ENCODE data around the gene STOML1.

Gene STOML1, protein sequence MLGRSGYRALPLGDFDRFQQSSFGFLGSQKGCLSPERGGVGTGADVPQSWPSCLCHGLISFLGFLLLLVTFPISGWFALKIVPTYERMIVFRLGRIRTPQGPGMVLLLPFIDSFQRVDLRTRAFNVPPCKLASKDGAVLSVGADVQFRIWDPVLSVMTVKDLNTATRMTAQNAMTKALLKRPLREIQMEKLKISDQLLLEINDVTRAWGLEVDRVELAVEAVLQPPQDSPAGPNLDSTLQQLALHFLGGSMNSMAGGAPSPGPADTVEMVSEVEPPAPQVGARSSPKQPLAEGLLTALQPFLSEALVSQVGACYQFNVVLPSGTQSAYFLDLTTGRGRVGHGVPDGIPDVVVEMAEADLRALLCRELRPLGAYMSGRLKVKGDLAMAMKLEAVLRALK

DNA sequence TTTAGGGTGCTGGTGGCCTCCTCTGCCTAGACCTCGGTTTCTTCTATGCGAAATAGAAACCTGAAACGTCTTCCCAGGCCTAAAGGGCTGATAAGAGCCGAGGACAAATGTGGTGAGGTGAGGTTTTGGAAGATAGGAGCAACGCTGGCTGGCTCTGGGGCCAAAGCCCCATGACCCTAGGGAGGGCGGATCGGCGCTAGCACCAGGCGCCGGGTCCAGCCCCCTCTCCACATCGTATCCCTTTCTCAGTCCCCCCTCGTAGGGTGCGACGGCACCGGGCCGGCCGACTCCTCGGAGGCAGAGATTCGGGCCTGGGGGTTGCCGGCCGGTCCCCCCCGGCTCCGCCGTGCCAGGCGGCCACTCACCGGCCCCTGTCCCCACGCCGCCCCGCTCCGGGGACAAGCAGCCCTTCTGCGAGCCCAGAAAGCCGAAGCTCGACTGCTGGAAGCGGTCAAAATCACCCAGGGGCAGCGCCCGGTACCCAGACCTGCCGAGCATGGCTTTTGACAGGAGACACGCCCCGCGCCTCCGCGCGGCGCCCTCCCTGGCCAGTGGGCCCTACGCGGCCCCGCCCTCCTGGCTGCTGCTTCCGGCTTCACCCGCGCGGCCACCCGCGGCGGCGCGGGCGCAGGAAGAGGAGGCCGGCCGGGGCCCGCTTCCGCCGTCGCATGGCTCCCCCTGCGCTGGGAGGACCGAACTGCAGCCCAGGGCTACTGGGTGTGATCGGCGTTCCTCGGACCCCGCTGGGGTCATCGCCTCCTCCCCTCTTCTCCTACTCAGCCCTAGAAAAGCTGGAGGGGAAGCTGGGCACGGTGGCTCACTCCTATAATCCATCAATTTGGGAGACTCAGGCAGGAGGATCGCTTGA, at the start of gene STOML1:
STOML1 (minus strand) TSS at position 570 of the 868 bp plus-strand sequence; CDS start at position 498, 72 bp downstream.
- DNase-seq (ENCODE audit: low read depth in 3 of 3, low spot score in 1 of 3), result peak; percentile 80 to 99 (median 85)

DNA sequence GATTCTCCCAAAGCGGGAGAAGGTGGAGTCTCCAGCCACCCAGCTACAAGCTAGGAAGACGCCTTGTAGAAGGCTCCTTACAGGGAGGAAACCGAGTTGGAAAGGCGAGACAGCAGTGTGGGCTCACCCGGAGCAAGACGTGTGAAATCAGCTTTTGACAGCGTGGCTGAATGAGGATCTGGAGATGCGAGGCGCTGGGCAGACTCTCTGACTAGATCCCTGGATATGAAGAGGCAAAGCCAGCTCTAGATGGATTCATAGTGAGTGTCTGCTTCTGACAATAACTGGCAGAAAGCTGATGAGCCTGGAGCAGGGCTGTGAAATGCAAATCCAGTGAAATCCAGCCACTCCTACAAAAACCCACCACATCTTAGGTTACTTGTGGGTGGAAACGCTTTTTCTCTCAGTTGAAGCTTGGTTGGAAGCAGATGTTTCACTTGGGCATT, 49.2 kb upstream of the STOML1 start:
- DNase-seq (ENCODE audit: low read depth in 3 of 3, low spot score in 1 of 3), result no peak

DNA sequence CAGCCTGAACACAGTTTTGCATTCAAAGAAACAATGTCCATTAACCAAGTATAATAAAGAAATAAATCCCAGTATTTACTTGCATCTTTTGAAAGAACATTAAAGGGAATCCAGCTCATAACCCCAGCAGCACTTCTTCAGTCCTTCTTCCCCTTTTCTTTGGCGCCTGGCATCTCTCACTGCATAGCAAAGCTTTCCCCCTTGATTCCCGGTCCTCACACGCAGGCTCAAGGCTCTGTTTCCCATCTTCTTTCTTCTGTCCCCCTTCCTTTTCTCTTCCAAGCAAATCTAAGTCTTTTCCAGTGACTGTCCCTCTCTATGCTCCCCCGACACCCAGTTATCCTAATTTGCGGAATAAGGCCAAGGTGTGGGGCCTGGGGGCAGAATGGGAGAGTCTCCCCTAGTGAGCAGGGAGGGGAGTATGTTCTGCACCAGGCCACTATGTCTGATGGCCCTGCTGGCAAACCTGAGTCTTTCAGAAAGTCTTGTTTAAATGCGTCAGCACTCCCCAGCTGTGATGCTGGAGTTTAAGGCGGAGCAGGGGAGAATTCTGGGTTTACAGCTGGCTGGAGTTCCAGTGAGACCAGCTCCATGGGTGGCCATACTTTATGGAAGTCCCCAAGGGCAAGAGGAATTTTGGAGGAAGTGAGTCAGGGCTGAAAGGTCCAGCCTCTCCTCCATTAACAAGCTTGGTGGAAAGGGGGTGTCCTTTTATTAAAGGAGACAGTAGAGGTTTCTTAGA, 48.2 kb upstream of the STOML1 start:
- DNase-seq (ENCODE audit: low read depth in 3 of 3, low spot score in 1 of 3), result no peak

DNA sequence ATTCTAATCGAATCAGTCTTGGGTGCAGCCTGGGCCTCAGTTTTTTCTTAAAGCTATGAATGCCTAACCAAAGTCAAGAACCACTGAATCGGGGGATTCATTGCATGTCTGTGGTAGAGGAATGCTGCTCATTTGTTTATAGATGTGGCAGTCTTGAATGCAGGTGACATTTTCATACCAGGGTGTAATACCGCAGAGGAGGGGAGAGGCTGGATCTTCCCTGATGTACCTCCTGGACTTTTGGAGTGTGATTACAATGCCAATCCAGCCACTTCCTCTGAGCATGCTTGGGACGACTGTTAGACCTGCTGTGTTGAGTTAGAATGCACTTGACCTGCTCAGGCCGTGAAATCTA, 47.5 kb upstream of the STOML1 start:
- DNase-seq (ENCODE audit: low read depth in 3 of 3, low spot score in 1 of 3), result no peak

DNA sequence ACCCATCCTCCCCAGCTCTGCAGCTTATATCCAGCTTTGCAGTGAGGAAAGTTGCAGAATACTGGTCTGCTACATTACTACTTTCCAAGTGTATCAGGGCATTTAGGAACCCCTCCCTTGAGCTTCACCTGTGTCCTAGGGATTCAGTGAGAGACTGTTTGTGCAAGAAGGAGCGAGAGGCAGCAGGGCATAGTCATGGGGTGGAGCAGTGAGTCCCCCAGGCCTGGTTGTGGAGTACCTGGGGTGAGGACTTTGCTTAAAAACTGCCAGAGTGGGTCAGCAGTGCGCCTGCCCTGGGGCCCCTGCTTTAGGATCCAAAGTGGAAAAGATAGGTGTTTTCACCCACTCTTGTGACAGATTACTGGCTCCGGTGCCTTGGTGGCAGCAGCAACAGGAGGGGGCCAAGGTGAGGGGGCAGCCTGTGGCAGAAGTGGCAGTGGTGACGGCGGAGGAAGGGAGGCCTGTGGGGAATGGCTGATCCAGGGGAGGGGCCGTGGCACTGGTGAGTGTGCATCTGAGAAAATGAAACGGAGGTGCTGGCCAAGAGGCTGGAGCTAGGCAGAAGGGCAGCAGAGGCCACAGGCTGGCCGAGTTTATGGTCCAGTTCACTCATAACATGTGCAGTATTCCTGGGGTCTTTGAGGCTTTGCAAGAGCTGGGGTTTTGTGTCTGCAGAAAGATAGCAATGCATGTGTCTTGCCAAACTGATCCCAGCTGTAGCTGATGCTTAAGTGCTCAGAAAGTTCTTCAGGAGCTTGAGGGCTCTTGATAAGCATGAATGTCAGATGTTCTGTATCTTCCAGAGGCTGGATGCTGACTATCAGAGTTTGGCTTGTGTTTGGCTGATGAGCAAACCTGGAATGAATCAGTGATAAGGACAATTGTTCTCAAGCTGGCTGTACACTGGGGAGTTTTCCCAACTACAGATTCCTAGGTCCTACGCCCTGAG, 46.9 kb upstream of the STOML1 start:
- DNase-seq (ENCODE audit: low read depth in 3 of 3, low spot score in 1 of 3), result no peak

DNA sequence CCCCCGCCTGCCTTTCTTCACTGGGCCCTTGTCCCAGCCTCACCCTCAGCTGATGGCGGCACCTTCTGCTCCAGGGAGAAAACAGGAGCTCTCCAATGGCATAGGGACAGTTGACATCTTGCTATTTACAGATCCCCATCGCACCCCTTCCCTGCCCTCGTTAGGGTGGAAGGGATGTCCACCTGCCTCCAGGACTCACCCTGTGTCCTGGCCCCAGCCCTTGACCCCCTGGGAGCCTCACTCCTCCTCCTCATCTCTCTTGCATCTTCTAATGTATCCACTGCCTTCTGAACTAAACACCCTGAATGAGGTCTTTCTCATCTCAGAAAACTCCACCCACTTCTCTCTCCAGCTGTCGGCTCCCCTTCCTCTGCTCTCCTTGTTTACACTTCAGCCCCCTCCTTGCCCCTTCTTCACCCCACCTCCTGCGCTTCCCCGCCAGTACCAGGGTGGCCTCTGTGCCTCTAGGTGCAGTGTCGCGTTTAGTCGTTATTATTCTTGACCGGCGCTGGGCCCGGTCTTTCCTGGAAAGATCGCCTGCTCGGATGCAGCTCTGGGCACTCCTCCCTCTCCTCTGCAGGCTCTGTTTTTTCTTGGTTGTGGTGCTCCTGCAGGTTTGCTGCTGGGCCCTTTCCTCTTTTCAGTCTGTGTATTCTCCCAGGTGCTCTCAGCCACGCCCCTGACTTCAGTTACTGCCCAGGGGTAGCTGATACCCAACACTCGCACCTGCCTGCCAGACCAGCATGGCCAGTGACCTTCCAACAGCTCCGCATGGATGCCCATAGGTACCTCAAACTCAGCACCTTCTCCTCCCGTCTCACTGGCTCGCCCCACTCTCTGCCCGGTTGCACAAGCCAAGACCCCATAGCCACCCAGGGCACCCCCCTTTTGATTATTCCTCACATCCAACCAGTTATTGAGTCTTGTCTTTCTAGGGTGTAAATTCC, 45.3 kb upstream of the STOML1 start:
- no peak for DNase-seq (ENCODE audit: low read depth in 3 of 3, low spot score in 1 of 3)

DNA sequence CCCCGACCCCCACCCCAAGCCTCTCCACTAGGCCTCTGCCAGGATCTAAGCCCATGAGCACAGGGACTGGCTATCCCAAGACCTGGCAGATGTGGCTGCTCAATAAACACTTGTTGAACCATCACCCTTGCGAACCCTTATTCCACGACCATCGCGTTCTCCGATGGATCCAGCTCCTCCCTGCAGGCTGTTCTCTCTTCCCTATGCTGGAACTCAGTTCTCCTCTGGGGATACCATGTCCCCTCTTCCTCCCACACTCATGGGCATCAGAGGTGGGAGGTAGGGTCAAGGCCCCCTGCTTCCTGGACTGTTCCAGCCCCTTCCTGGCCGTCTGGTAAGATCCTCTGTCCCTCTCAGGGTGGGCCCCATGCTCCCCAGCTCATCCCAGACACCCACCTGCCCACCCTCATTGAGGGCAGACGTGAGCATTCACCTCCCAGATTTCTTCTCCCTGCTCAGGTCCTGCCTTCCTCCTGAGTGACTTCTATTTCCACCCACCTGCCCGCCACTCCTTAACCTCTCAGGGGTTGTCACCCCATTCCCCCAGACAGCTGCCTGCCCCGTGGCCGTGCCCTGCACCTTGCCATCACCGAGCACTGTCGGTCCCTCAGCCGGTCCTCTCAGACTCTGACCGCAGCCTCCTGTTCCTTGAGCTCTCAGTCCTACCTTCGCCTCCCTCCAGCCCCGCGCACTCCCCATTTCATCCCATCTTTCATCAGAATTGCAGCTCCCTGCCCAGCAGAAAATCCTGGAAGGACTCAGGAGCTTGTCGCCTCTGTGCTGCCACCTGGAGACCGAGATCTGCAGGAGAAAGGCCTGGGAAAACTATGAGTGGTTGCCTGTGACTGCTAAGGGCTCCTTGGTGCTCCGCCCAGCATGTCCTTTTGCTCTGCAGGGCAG, 44.4 kb upstream of the STOML1 start:
- DNase-seq (ENCODE audit: low read depth in 3 of 3, low spot score in 1 of 3), result no peak

DNA sequence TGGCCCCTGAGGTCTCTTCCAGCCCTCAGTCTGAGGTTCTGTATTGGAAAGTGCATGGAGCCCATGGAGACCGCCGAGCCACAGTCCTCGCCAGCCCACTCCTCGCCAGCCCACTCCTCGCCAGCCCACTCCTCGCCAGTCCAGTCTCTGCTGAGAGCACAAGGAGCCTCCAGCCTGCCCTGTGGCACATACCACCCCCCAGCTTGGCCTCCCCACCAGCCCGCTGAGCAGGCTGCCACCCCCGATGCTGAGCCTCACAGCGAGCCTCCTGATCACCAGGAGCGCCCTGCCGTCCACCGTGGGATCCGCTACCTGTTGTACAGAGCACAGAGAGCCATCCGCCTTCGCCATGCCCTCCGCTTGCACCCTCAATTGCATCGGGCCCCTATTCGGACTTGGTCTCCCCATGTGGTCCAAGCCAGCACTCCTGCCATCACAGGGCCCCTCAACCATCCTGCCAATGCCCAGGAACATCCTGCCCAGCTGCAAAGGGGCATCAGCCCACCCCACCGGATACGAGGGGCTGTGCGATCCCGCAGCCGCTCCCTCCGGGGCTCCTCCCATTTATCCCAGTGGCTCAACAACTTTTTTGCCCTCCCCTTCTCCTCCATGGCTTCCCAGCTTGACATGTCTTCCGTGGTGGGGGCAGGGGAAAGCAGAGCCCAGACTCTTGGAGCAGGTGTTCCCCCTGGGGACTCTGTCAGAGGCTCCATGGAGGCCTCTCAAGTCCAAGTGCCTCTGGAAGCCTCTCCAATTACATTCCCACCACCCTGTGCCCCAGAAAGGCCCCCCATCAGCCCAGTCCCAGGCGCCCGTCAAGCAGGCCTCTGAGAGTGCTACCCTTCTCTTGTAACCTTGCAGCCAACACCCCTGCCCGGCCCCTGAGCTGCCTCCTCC, 43.3 kb upstream of the STOML1 start:
- DNase-seq (ENCODE audit: low read depth in 3 of 3, low spot score in 1 of 3), result no peak

DNA sequence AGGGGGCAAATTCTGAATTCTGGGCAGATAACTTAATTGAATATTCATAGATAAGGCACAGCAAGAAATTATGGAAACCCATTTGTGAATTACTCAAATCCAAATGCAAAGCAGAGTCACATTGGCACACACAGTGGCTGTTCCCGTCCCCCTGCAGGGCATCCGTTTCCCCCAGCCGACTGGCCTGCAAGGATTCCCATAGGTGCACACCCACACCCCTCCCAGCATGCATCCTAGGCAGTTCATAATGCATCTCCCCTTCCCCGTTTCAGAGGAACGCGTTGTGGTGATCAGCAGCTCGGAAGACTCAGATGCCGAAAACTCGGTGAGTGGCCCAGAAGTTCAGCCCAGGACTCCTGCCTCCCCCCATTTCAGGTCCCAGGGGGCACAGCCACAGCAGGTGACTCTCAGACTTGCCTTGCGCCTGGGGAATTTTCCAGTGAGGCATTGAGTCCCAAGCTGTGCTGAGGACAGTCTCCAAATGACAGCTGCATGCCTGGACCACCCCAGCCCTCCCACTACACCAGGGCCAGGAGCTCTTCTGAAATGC, 42.2 kb upstream of the STOML1 start:
- no peak for DNase-seq (ENCODE audit: low read depth in 3 of 3, low spot score in 1 of 3)

DNA sequence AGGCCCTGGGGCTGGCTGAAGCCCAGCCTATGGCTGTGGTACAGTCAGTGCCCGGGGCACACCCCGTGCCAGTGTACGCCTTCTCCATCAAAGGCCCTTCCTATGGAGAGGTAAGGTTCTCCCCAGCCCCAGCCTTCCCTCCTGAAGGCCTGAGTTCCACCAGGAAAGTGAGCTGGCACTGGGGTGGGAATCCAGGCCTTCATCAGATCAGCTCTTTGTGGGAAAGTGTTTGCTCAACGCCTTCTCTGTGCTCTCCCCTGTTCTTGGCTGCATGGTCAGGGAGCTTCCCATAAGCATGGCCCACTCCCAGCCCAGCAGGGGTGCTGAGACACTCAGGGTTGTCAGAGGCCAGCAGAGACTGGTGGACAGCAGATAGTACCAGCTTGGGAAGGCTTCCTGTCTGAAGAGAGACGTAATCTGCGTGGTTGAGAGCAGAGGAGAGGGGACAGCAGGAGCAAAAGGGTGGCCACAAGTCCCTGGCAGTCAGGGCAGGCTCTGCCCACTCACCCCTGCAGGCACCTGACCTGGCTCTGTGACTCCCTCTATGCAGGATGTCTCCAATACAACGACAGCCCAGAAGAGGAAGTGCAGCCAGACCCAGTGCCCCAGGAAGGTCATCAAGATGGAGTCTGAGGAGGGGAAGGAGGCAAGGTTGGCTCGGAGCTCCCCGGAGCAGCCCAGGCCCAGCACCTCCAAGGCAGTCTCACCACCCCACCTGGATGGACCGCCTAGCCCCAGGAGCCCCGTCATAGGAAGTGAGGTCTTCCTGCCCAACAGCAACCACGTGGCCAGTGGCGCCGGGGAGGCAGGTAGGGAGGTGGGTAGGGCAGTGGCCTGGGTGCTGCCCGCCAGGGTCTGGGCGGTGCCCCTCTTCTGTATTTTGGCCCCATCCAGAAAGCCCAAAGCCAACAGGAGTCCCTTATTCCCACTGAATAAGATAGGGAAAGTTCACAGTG, 40.8 kb upstream of the STOML1 start:
- no peak for DNase-seq (ENCODE audit: low read depth in 3 of 3, low spot score in 1 of 3)

DNA sequence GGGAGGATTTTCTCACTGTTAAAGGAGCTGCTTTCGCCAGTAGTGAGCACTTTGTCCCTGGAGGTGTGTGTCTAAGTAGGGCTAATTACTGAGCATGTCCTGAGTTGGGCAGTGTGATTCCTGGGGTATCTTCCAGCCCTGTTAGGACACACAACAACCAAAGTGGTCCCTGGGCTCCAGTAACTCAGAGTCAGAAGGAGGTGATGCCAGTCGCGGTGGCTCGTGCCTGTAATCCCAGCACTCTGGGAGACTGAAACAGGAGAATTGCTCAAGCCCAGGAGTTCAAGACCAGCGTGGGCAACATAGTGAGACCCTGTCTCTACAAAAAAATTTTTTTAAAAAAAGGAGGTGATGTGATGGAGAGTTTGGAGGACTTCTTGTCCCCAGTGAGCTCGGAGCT, 40.0 kb upstream of the STOML1 start:
- DNase-seq (ENCODE audit: low read depth in 3 of 3, low spot score in 1 of 3), result no peak

DNA sequence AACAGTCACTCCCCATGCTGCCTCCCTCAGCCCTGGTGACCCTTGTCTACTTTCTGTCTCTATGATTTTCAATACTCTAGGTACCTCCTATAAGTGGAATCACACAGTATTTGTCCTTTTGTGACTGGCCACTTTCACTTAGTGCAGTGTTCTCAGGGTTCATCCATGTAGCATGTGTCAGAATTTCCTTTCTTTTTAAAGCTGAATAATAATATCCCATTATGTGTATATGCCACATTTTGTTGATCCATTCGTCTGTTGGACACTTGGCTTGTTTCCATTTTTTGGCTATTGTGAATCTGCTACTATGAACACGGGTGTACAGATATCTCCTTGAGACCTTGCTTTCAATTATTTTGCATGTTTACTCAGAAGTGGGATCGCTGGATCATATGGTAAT, 36.6 kb upstream of the STOML1 start:
- no peak for DNase-seq (ENCODE audit: low read depth in 3 of 3, low spot score in 1 of 3)

DNA sequence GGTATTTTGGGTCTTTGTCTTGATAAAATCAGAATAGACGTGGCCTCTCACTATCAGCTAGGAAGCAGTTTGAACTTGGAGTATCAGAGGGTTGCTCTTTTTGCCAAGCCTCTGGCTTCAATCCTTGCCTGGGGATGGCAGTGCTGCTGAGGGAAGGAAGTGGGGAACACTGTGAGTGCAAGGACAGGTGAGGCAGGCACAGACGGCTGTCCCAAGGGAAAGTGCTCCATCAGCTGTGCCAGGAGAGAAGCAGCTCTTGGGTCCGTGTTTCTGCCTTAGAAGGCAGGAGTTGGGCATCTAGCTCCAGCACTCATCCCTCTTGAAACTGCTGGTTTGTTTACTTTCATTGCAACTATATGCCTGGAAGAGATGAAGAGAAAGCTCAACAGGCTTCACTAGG, 35.6 kb upstream of the STOML1 start:
- no peak for DNase-seq (ENCODE audit: low read depth in 3 of 3, low spot score in 1 of 3)

DNA sequence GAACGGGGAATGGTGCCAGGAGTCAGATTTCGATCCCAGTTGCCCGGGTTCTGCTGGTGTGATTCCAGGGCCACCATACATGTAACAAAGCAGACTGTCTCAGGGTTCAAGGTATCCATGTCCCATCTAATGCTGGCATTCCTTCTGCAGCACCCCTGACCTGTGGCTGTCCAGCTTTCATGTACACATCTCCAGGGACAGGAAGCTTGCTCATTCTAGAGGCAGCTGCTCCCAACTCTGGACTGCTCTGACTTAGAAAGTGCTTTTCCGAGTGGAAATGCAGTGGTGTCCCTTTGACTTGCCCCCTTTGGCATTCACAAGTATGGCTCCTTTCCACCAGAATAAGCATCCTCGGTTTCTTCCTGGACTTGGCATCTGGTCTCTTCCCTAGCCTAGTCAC, 33.3 kb upstream of the STOML1 start:
- DNase-seq (ENCODE audit: low read depth in 3 of 3, low spot score in 1 of 3), result no peak

DNA sequence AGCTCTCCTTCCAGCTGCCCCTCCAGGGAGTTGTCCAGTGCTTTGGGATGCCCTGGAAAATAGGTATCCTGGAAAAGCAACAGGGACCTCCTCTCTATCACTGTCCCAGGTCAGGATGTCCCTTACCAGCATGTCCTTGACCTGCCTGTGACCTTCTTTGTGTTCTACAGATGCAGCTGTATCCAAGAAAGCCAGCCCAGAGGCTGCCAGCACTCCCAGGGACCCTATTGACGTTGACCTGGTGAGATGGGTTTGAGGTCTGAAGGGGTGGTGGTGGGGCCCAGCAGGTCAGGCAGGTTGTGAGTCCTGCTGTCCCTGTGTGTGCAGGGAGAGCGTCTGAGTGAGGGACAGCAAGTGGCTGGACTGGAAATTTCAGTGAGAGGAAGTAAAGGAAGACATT, 32.6 kb upstream of the STOML1 start:
- no peak for DNase-seq (ENCODE audit: low read depth in 3 of 3, low spot score in 1 of 3)

All from stimulated activated CD4-positive, alpha-beta T cell treated with anti-CD3 and anti-CD28 coated beads, TNF-alpha, amount 100 ng/mL, for 1 hour (primary cell).